ENCODE measurements around the gene SIRPA. TPM values are rescaled to one million over a fixed set of nuclear protein-coding genes. Genes with fewer than 3 reads are reported as not detected.

Gene SIRPA
- total and polyA plus RNA-seq, 10 of the 15 experiments (the other 5 are each of a cell fraction or from before 2014, with no cell fraction given) = 1.7 to 13.2 (median 5.0) TPM

GRCh38 chr20:1870792-1871550, 24.2 kb upstream of the SIRPA start (continued):
- peak; percentile 80 for TF ChIP-seq IRF4 (IDR thresholded peaks at IDR 0.05; ENCODE audit: low read depth, low read length)
- TF ChIP-seq RELA (IDR thresholded peaks at IDR 0.05; ENCODE audit: borderline replicate concordance, partially characterized antibody) = peak; percentile 43
- peak; percentile 34; the same call in 1 of the 3 replicates for TF ChIP-seq POU2F2 (IDR thresholded peaks at IDR 0.05; ENCODE audit: borderline replicate concordance, low read depth, low read length)
- TF ChIP-seq BCL11A (IDR thresholded peaks at IDR 0.05; ENCODE audit: low read depth, low read length) = peak; percentile 91; the same call in 1 of the 2 replicates
- peak; percentile 53 for TF ChIP-seq MEF2B (IDR thresholded peaks at IDR 0.05; ENCODE audit: partially characterized antibody, poor library complexity, severe bottlenecking)
- TF ChIP-seq EP300 (IDR thresholded peaks at IDR 0.05; ENCODE audit: borderline replicate concordance in 1 of 2, control insufficient read depth in 1 of 2, low read depth in 2 of 2, low read length in 2 of 2) = peak; percentile 79 to 84; a peak in 3 of 4 replicates
- peak; percentile 98 for TF ChIP-seq MTA2 (IDR thresholded peaks at IDR 0.05; ENCODE audit: low read depth)
- peak; percentile 24 to 53; a peak in 1 of 4 replicates for TF ChIP-seq BHLHE40 (IDR thresholded peaks at IDR 0.05; ENCODE audit: borderline replicate concordance in 1 of 2, low read depth in 2 of 2, low read length in 1 of 2)
- TF ChIP-seq CREM (IDR thresholded peaks at IDR 0.05; ENCODE audit: low read depth) = peak; percentile 80
- TF ChIP-seq RELB (IDR thresholded peaks at IDR 0.05; ENCODE audit: low read depth) = peak; percentile 73
- TF ChIP-seq TARDBP (IDR thresholded peaks at IDR 0.05; ENCODE audit: borderline replicate concordance) = no peak
- TF ChIP-seq ETV6 (conservative IDR thresholded peaks at IDR 0.05 in 1 of 2, IDR thresholded peaks at IDR 0.05 in 1 of 2; ENCODE audit: borderline replicate concordance in 1 of 2, low read depth in 1 of 2) = peak in 1 of 2 experiments; percentile 49; a peak in 1 of 4 replicates
- TF ChIP-seq CBX5 (IDR thresholded peaks at IDR 0.05; ENCODE audit: low read depth) = no peak
- TF ChIP-seq MYC (IDR thresholded peaks at IDR 0.05; ENCODE audit: insufficient read depth, insufficient read length, insufficient replicate concordance, low read length, severe bottlenecking) = no peak
- TF ChIP-seq ZNF207 (IDR thresholded peaks at IDR 0.05; ENCODE audit: borderline replicate concordance) = peak; percentile 41
- no peak for TF ChIP-seq EED (IDR thresholded peaks at IDR 0.05; ENCODE audit: low read depth)
- peak; percentile 92 for TF ChIP-seq NBN (IDR thresholded peaks at IDR 0.05)
- no peak for TF ChIP-seq ASH2L (IDR thresholded peaks at IDR 0.05; ENCODE audit: borderline replicate concordance, low read depth)
- TF ChIP-seq HDAC2 (IDR thresholded peaks at IDR 0.05) = no peak
- TF ChIP-seq RFX5 (IDR thresholded peaks at IDR 0.05; ENCODE audit: low read depth, low read length) = no peak
- peak; percentile 95 for TF ChIP-seq SPI1 (IDR thresholded peaks at IDR 0.05; ENCODE audit: borderline replicate concordance, insufficient read depth, low read depth, low read length)
- no peak for TF ChIP-seq BCL3 (IDR thresholded peaks at IDR 0.05; ENCODE audit: borderline replicate concordance, insufficient read depth, low read depth, low read length, poor library complexity, severe bottlenecking)
- TF ChIP-seq BACH1 (IDR thresholded peaks at IDR 0.05; ENCODE audit: borderline replicate concordance) = peak; percentile 64; the same call in 1 of the 2 replicates
- no peak for TF ChIP-seq ZZZ3 (IDR thresholded peaks at IDR 0.05; ENCODE audit: control insufficient read depth, insufficient read length, low read depth)
- TF ChIP-seq CTCF (IDR thresholded peaks at IDR 0.05 in 2 of 3, conservative IDR thresholded peaks at IDR 0.05 in 1 of 3; ENCODE audit: control insufficient read depth in 2 of 3, extremely low read depth in 1 of 3, insufficient read depth in 1 of 3, low read depth in 3 of 3, low read length in 3 of 3) = peak in 1 of 3 experiments; percentile 15; a peak in 1 of 6 replicates

All from GM12878 (cell line).